Cerebellar nuclear complex (tissue), 1 donor: Measurements from ENCODE around the gene SPTBN2.
A peak's percentile ranks its signal among the peaks of the same experiment; 100 is the strongest.
"Not testable (repeated sequence)": the region's sequence is repeated elsewhere in the genome, so short reads cannot be mapped to it uniquely, and the experiment has no call there.

Source experiments
- DNase-seq, 2 experiments: peaks; one replicate each; lab custom pipeline; 2025; lab: John Stamatoyannopoulos, UW

Gene SPTBN2

GRCh38 chr11:66684635-66685034 is 44.4 kb downstream of the SPTBN2 start:
- DNase-seq = no peak

DNA sequence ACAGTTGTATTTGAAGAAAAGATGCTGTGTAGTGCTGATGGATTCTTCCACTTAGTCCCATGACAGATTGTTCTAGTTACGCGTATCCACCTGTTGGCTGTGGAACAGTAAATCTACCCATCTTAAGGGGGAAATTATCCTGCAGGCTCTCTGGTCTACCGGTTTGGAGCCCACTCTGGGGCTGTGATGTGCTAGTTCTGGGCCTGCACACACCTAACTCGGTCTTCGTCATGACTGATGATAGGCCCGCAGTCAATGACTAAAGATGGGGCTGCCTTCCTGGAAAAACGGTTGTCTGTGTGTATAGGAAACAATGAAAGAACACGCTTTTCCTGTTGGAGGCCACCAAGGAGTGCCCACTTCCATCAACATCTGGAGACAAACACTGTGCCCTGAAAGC is 45.1 kb downstream of the SPTBN2 start:
- DNase-seq = no peak

- no peak for DNase-seq
These were observed 47.9 kb downstream of the SPTBN2 start for GRCh38 chr11:66680966-66681645.

GRCh38 chr11:66677599-66678375 is 51.2 kb downstream of the SPTBN2 start, which contains the start of gene RBM4B:
Gene RBM4B, minus strand, starts transcription at chr11:66677887. Its CDS starts 808 bp downstream, at chr11:66677079.
- peak; percentile 56 to 87 for DNase-seq

GRCh38 chr11:66676931-66677598 is 52.0 kb downstream of the SPTBN2 start:
- no peak for DNase-seq

DNA sequence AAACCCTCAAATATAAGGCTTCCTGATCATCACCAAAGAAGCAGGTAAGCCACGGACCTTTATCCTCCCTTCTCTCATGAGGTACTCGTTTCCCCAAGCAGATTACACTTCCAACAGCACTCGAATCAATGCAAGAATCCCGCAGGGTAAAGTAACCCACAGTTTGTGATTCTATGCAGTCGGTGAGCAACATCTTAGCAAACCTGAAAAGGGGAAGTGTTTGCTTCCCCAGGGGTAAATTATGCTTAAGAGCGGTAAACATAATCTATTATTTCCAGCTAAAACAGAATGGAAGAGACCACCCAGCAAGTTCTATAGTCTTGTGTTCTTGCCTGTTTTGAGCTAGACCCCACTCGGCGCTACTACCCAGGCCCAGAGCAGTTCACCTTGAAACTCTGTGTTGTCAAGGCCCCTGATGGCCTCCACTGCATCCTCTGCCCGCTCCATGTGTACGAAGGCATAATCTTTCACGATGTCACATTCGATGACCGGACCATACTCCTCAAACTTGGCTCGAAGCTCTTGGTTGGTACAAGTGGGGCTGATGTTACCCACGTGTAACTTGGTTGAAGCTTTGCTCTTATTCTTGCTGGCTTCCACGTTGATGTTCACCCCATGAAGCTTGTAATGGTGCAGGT is 52.6 kb downstream of the SPTBN2 start:
- DNase-seq = no peak

DNA sequence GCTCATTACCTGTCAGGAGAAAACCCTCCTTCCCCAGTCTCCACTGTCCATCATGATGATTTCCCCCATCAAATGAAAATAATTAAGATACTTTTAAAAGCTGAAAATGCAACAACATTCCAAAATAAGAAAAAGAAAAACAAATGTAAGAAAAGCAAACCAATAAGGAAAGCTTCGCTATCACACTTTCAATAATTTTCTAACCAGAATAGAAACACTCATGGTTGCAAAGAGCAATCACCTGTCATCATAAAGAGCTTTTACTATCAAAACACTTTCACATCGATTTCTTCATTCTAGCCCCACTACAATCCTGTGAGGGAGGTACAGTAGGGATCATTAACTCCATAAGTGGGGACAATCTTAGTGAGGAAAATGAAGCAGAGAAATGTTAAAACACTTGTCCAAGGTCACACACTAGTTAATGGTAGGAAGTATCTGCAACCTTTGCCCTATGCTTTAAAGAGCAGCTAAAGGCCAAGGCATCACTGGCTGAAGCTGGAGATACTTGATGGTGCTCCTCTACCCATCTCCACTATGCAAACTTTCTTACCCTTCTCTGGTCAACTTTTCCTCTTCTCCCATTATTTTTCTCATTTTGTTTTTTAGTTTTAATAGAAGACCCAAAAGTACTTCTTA is 53.9 kb downstream of the SPTBN2 start:
- no peak for DNase-seq

GRCh38 chr11:66670816-66671215 is 58.2 kb downstream of the SPTBN2 start:
- DNase-seq = no peak

- DNase-seq = no peak
These were observed 63.6 kb downstream of the SPTBN2 start for GRCh38 chr11:66665369-66665768.

- DNase-seq = no peak
These were observed 65.2 kb downstream of the SPTBN2 start for GRCh38 chr11:66663741-66664296.

DNA sequence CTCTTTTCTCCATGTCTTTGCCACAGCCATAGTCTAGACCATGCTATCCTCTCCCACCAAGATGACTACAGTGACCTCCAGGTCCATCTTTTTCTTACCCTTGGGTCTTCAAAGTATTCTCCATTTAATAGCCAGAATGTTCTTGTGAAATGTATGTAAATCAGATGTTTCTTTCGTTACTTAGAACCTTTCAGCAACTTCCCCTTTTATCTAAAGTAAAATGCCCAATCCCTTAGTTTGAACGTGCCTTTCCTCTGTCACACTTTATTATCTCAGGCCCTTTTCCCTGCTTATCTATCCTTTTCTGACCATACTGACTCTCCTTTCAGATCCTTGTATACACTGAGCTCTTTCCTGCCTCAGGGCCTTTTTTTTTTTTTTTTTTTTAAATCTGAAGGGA is 69.3 kb downstream of the SPTBN2 start:
- DNase-seq = no peak

DNA sequence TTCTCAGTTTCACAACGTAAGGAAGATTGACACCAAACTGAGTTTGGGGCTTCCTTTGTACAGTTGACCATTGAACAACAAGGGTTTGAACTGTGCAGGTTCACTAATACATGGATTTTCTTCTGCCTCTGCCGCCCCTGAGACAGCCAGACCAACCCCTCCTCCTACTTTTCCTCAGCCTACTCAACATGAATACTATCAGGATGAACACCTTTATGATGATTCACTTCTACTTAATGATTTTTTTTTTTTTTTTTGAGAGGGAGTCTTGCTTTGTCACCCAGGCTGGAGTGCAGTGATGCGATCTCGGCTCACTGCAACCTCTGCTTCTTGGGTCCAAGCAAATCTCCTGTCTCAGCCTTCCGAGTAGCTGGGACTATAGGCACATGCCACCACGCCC is 75.9 kb downstream of the SPTBN2 start:
- DNase-seq = no peak

DNA sequence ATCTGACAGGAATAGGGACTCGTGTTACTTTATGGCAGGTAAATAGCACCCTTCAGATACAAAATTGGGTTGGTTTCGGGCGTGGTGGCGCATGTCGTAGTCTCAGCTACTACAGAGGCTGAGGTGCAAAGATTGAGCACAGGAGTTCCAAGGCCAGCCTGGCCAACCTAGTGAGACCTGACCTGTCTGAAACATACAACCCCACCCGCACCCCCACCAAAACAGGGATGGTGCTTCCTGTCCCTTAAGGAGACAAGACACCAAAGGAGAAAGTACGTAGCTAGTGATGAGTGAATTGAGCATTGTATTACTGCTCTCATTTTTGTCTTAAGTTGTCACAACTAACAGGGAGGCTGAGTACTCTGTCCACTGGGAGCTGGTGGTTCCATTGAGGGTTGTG is 76.4 kb downstream of the SPTBN2 start:
- DNase-seq = no peak

DNA sequence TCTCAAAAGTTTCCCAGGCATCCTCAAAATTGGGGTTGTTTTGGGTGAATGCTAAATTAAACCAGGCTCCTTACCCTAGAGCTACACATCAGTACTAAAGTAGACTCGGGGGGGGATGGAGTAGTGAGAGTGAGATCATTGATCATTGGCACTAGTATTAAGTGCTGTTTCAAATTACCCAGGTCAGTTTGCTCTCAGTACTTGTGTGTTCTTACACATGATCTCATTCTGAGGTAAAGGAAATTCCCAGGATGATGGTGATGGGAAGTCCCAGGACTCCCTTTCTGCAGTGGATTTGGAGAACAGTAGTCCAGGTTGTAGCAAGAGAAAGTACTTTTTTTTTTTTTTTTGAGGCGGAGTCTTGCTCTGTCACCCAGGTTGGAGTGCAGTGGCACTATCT is 78.0 kb downstream of the SPTBN2 start:
- DNase-seq = no peak

- no peak for DNase-seq
These were observed 79.1 kb downstream of the SPTBN2 start for GRCh38 chr11:66649903-66650302.

DNA sequence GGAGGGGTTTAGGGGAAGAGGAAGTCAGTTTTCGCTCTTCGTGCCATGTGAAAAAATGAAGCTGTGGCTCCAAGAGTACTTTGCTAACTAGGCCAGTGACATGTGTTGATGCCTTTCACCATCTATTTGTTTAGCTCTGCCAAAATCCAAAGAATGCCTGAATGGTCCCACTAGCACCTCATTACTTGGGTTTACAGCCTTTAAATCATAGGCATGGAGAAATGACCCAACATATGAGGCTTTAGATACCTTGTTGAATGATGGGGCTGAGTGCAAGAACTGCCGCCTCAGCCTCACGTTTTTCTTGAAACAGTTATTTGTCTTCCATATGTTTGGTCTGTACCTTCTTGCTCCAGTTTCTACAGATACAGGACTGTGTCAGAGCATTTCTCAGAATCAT is 82.2 kb downstream of the SPTBN2 start:
- no peak for DNase-seq

DNA sequence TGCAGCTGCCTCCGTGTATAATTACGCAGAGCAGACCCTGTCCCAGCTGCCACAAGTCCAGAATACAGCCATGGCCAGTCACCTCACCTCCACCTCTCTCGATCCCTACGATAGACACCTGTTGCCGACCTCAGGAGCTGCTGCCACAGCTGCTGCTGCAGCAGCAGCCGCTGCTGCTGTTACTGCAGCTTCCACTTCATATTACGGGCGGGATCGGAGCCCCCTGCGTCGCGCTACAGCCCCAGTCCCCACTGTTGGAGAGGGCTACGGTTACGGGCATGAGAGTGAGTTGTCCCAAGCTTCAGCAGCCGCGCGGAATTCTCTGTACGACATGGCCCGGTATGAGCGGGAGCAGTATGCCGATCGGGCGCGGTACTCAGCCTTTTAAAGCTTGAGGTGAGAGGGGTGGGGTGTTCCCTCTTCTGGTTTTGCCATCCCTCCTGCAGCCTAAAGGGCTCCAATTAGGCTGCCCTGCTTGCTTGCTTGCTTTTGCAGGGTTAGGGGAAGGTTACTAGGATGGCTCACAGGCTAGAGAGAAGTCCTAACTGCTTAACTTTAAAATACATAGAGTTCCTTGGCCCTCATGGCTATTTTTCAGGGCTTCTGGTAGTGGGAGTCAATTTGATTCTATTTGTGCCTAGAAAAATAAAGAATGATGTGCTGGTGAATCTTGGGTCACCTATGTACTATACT is 85.1 kb downstream of the SPTBN2 start:
- DNase-seq = no peak

DNA sequence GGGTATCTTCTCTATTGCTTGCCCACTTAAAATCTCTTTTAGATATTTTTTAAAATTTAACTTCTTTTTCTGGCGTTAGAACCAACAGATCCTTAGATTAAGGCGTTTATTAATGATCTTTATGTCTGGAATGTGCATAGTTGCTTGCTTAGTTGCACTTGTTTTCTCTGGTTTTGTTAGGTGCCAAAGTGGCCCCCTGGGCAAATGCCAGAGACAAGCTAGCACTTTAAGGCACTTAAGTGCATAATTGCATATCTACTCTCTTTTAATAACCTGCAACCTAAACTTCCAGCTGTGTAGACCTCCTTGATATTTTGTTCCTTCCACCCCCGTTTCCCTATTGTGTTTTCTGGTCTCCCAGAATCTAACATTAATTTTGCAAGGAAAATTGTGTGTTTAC is 87.2 kb downstream of the SPTBN2 start:
- no peak for DNase-seq

DNA sequence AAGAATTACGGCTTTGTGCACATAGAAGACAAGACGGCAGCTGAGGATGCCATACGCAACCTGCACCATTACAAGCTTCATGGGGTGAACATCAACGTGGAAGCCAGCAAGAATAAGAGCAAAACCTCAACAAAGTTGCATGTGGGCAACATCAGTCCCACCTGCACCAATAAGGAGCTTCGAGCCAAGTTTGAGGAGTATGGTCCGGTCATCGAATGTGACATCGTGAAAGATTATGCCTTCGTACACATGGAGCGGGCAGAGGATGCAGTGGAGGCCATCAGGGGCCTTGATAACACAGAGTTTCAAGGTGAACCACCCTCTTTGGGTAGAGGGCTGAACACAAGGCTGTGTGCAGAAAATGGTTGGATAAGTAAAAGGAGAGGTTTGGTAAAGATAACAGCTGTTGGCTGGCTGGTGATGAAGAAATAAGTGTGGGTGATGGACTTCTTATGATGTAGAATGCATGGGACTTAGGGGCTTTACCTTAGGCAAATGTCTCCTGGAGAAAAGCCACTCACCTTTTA is 89.1 kb downstream of the SPTBN2 start:
- DNase-seq = not testable (repeated sequence)

DNA sequence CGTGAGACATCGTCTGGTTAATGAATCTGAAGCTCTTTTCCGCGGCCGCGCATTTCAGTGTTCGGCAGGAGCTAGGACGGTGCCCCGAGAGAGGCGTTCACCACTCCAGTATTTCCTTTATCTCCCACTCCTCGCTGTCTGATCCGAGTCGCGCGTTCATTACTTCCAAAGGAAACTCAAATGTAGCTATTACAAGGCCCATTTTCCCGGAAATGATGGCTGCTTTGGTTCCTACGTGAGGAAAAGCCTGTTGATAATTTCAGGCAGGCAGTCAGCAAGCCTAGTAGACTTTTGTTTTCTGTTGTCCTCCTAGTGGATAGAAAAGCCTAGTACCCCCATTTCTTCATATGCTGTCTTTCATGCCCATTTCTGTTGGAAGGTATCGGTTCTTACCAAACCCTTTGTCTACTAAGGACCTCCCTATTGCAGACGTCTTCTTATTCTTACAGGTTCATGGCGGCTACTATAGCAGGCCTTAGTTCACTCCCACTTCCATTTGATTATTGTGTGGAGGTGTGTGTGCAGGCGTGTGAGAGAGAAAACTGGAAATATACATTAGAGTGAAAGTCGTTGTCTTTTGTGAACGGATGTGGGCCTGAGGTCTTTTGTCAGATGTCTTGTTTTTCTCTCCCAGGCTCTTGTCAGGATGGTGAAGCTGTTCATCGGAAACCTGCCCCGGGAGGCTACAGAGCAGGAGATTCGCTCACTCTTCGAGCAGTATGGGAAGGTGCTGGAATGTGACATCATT is 89.8 kb downstream of the SPTBN2 start:
- DNase-seq = no peak
